MCF 10A (cell line): ENCODE results near the gene SIGLEC8. TPM values are rescaled to one million over a fixed set of nuclear protein-coding genes. Genes with fewer than 3 reads are reported as not detected.
A peak's percentile ranks its signal among the peaks of the same experiment; 100 is the strongest.

ENCODE experiments used
- BruUV-seq: library from RNA; stranded (reverse); fragments of 400-500 nt; replicated peaks from 2 replicates; lab custom pipeline; 2021; lab: Mats Ljungman, UMichigan
- CTCF ChIA-PET: fragments of 300-600 bp; sonication (Branson Sonifier 250); formaldehyde crosslinking; extraction: SDS; loops from one replicate; lab custom pipeline; 2021; ENCODE audit warnings: antibody characterized with exemption, inconsistent platforms; lab: Yijun Ruan, JAX
- POLR2A ChIA-PET: fragments of 300-600, 350-650 bp; sonication (Branson Sonifier 250); formaldehyde crosslinking; extraction: SDS; loops from one replicate; lab custom pipeline; 2020; ENCODE audit warnings: antibody characterized with exemption, inconsistent platforms; lab: Yijun Ruan, JAX
- DNase-seq: peaks from one replicate; pipeline ENCODE4 v3.0.0-alpha.2; 2018; ENCODE audit not compliant: unreplicated experiment
- H3K27ac Mint-ChIP-seq: one replicate; pipeline ENCODE4 v1.8.0; 2022; ENCODE audit warnings: mild to moderate bottlenecking, low read depth, mixed read lengths; ENCODE audit not compliant: unreplicated experiment
- H3K27me3 Mint-ChIP-seq: one replicate; pipeline ENCODE4 v1.8.0; 2022; ENCODE audit warnings: mixed read lengths; ENCODE audit not compliant: insufficient read depth, unreplicated experiment
- H3K36me3 Mint-ChIP-seq: one replicate; pipeline ENCODE4 v1.8.0; 2022; ENCODE audit warnings: mild to moderate bottlenecking, moderate library complexity, mixed read lengths; ENCODE audit not compliant: insufficient read depth, unreplicated experiment
- H3K4me1 Mint-ChIP-seq: one replicate; pipeline ENCODE4 v1.8.0; 2022; ENCODE audit warnings: mixed read lengths; ENCODE audit not compliant: insufficient read depth, unreplicated experiment
- H3K4me3 Mint-ChIP-seq: one replicate; pipeline ENCODE4 v1.8.0; 2022; ENCODE audit warnings: mild to moderate bottlenecking, moderate library complexity, mixed read lengths; ENCODE audit not compliant: unreplicated experiment
- H3K9me3 Mint-ChIP-seq: one replicate; pipeline ENCODE4 v1.8.0; 2022; ENCODE audit warnings: mixed read lengths; ENCODE audit not compliant: unreplicated experiment
- intact Hi-C: fragments of 100-400 bp; cut with micrococcal nuclease; formaldehyde crosslinking; loops from 2 replicates; pipeline ENCODE4 v1.14.1; 2022
- total RNA-seq: library from RNA; stranded (reverse); gene quantifications from 2 replicates; pipeline ENCODE4 v1.2.3, GENCODE V29; 2022
- TF ChIP-seq, protein P1 (sequence below): fragments of 200-600 bp; IDR thresholded peaks from one replicate; pipeline ENCODE4 v1.8.0; 2022; ENCODE audit warnings: antibody characterized with exemption, mild to moderate bottlenecking; ENCODE audit not compliant: unreplicated experiment

The SIGLEC8 gene
- total RNA-seq, 1 experiment from 2014 or later = not detected

DNA sequence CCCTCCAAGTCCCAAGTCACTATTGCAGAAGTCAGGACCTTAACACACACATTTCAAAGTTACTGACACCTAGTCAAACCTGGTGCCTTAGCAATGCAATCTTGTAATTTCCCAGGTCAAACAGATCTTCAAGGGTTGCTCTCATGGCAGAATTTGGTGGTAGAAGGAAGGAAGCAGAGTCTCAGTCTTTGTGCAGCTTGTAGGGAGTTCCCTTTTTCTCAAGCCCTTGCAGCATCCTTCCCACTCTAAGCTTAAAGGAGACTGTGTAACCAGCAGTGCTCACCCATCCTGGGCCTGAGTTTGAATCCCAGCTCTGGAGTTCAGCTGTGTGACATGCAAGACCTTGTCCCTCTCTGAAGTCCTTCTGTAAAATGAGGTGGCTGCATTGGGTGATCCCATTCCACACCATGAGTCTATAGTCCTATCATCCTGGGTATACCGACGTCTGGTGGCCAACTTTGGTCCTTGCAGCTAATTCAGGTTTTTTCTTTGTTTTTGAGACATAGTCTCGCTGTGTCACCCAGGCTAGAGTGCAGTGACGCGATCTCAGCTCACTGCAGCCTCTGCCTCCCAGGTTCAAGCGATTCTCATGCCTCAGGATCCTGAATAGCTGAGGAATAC, 50.6 kb downstream of the SIGLEC8 start:
- H3K27me3 Mint-ChIP-seq = no peaks in the 10 kb centered on the region
- CTCF ChIA-PET = interaction anchor here (0.7 to 3.4 kb wide), 5 partner anchors 10 to 253 kb away, joined by 3 to 18 read pairs (median 4); no protein-coding TSS in a partner anchor
- H3K4me3 Mint-ChIP-seq = no peak overlapping the region
- H3K27ac Mint-ChIP-seq = no peak overlapping the region
- no TSS peak for BruUV-seq
- H3K4me1 Mint-ChIP-seq = no peaks in the 10 kb centered on the region
- peak; percentile 26 for DNase-seq
- peaks cover 6% of the 10 kb centered on the region for H3K36me3 Mint-ChIP-seq
- POLR2A ChIA-PET = no interaction called here
- intact Hi-C loops = no loop called here
- peaks cover 10% of the 10 kb centered on the region for H3K9me3 Mint-ChIP-seq
- TF ChIP-seq, protein P1, sequence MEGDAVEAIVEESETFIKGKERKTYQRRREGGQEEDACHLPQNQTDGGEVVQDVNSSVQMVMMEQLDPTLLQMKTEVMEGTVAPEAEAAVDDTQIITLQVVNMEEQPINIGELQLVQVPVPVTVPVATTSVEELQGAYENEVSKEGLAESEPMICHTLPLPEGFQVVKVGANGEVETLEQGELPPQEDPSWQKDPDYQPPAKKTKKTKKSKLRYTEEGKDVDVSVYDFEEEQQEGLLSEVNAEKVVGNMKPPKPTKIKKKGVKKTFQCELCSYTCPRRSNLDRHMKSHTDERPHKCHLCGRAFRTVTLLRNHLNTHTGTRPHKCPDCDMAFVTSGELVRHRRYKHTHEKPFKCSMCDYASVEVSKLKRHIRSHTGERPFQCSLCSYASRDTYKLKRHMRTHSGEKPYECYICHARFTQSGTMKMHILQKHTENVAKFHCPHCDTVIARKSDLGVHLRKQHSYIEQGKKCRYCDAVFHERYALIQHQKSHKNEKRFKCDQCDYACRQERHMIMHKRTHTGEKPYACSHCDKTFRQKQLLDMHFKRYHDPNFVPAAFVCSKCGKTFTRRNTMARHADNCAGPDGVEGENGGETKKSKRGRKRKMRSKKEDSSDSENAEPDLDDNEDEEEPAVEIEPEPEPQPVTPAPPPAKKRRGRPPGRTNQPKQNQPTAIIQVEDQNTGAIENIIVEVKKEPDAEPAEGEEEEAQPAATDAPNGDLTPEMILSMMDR = no peak

DNA sequence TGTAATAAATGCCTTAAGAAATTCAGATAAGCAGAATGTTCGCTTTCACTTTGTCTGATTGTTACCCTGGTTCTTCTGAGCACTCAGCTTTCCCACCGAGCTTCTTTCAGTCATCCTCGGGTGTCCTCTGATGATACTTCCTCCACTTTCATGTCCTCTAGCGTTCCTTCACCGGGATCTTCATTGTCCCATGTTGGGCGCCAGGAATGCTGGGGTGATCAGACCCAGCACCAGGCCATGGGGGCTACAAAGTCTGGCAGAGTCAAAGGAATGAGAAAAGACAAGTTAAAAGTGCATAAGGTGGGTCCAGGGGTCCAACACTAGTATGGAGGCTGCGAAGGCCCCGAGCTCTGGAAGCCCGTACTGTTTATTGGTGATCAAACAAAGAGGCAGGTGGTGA, 56.1 kb downstream of the SIGLEC8 start:
- Mint-ChIP-seq H3K27ac (no peak overlapping the region), H3K9me3 (peaks cover 21% of the 10 kb centered on the region), H3K36me3 (no peaks in the 10 kb centered on the region), H3K27me3 (no peaks in the 10 kb centered on the region), H3K4me1 (no peaks in the 10 kb centered on the region), H3K4me3 (no peak overlapping the region)
- BruUV-seq = no TSS peak
- ChIA-PET CTCF (interaction anchor here (0.6 kb wide), 1 partner anchor 25 kb away, joined by 3 read pairs; no protein-coding TSS in a partner anchor), POLR2A (no interaction called here)
- no peak for DNase-seq
- intact Hi-C loops = no loop called here
- TF ChIP-seq, protein P1 = no peak

Other genes starting within 250 kb of the SIGLEC8 start
- gene CD33, start 233.4 kb downstream of the SIGLEC8 start, total RNA-seq = 0.33 TPM in 1 of 2 replicates, not detected in the other
- not detected in 2 replicates for gene SIGLECL1, start 207.4 kb downstream of the SIGLEC8 start, total RNA-seq
- gene IGLON5, start 146.8 kb downstream of the SIGLEC8 start, total RNA-seq = not detected in 2 replicates
- gene VSIG10L, start 116.3 kb downstream of the SIGLEC8 start, total RNA-seq = 0.58 and 0.74 TPM in 2 replicates
- 109 and 114 TPM in 2 replicates for gene ETFB, start 92.1 kb downstream of the SIGLEC8 start, total RNA-seq
- gene CLDND2, start 89.5 kb downstream of the SIGLEC8 start, total RNA-seq = 0.79 TPM in 1 of 2 replicates, not detected in the other
- gene NKG7, start 85.8 kb downstream of the SIGLEC8 start, total RNA-seq = not detected in 2 replicates
- gene LIM2, start 70.5 kb downstream of the SIGLEC8 start, total RNA-seq = not detected in 2 replicates
- gene C19orf84, start 67.9 kb downstream of the SIGLEC8 start, total RNA-seq = not detected in 2 replicates
- gene SIGLEC10, start 40.8 kb downstream of the SIGLEC8 start, total RNA-seq = not detected in 2 replicates
- not detected in 2 replicates for gene CEACAM18, start 20.1 kb upstream of the SIGLEC8 start, total RNA-seq
- gene SIGLEC12, start 43.3 kb upstream of the SIGLEC8 start, total RNA-seq = not detected in 2 replicates
- gene SIGLEC6, start 73.2 kb upstream of the SIGLEC8 start, total RNA-seq = not detected in 2 replicates
- gene ZNF175, start 112.8 kb upstream of the SIGLEC8 start, total RNA-seq = 6.9 and 9.3 TPM in 2 replicates
- gene SIGLEC5, start 171.9 kb upstream of the SIGLEC8 start, total RNA-seq = not detected in 2 replicates
- not detected in 2 replicates for gene SIGLEC14, start 188.4 kb upstream of the SIGLEC8 start, total RNA-seq
- gene SPACA6, start 234.9 kb upstream of the SIGLEC8 start, total RNA-seq = 13.1 and 18.1 TPM in 2 replicates